GM20000 (cell line): ENCODE results near the gene SPINT2.

ENCODE experiments used
- DNase-seq: peaks from one replicate; pipeline ENCODE4 v3.0.0; 2012; ENCODE audit warnings: low spot score
- TF ChIP-seq, protein P1 (sequence below): IDR thresholded peaks from 2 replicates; pipeline ENCODE4 v1.5.1; 2012; ENCODE audit warnings: mild to moderate bottlenecking, control low read depth; ENCODE audit errors: extremely low read depth, missing control alignments

The SPINT2 gene

DNA sequence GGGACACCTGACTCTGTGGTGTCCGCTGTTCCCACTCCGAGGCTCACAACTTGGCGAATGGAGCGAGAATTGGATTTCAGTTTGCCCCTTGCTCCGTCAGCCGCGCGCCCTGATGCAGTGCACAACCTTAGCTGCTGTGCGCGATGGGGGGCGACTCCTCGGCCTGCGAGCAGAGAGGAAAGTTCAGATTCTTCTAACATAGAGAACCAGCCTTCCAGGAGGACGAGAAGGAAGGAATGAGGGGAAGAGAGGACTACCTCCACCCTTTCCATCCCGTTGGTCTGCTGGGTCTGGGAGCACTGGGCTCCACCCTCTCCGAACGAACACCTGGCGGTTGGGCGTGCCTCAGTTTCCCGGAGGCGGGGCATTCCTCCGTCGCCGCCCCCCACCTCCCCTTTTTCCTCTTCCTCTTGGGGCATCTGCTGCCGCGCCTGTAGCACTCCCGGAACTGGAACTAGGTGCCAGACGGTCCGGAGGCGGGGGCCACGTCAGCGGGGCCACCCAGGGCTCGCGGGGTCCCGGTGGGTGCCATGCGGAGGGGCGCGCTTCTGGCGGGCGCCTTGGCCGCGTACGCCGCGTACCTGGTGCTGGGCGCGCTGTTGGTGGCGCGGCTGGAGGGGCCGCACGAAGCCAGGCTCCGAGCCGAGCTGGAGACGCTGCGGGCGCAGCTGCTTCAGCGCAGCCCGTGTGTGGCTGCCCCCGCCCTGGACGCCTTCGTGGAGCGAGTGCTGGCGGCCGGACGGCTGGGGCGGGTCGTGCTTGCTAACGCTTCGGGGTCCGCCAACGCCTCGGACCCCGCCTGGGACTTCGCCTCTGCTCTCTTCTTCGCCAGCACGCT lies 55.3 kb downstream of the SPINT2 start, which contains the start of gene KCNK6:
Gene KCNK6, plus strand, starts transcription at position 425 of the 838 bp plus-strand sequence. Its CDS starts 106 bp downstream, at position 531.
- DNase-seq, result no peak
- TF ChIP-seq, protein P1, sequence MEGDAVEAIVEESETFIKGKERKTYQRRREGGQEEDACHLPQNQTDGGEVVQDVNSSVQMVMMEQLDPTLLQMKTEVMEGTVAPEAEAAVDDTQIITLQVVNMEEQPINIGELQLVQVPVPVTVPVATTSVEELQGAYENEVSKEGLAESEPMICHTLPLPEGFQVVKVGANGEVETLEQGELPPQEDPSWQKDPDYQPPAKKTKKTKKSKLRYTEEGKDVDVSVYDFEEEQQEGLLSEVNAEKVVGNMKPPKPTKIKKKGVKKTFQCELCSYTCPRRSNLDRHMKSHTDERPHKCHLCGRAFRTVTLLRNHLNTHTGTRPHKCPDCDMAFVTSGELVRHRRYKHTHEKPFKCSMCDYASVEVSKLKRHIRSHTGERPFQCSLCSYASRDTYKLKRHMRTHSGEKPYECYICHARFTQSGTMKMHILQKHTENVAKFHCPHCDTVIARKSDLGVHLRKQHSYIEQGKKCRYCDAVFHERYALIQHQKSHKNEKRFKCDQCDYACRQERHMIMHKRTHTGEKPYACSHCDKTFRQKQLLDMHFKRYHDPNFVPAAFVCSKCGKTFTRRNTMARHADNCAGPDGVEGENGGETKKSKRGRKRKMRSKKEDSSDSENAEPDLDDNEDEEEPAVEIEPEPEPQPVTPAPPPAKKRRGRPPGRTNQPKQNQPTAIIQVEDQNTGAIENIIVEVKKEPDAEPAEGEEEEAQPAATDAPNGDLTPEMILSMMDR, result no peak

DNA sequence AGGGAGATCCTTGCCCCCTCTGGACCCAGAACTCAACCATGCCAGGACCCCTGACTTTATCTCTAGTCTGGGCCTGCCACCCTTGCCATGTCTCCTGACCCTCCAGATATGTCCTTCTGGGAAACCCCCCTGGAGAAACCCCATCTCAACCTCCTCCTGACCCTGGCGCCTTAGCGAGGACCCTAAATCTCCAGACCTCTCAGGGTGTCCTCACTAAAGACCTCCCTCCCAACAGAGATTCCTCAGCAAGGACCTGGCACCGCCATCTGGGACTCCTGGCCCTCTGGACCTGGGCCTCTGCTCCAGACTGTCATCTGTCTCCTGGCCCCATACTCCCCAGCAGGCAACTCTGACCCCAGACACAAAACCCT lies 56.6 kb downstream of the SPINT2 start:
- TF ChIP-seq, protein P1, result no peak
- DNase-seq, result no peak

DNA sequence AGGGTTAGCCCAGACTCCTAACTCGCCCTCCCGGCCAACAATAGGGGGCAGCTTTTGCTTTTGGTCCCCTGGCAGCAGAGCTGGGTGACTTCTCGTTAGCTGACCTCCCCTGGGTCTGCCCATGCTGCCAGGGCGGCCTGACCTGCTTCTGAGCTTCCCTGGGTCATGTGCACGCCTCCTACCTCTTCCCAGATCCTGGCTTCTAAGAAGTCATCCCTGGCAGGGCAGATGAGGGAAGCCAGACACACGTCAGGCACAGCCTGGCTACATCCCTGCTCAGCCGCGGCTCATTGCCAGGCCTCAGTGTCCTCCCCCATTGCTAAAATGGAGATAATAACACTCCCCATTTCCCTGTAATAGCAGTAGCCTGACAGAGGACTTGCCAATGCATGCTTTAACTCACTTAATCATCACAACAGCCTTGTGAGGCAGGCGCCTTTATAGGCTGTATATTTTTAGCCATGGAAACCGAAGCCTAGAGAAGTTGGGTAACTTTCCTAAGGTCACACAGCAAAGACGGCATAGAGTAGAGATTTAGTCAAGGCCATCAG lies 57.3 kb downstream of the SPINT2 start:
- TF ChIP-seq, protein P1, result no peak
- no peak for DNase-seq

DNA sequence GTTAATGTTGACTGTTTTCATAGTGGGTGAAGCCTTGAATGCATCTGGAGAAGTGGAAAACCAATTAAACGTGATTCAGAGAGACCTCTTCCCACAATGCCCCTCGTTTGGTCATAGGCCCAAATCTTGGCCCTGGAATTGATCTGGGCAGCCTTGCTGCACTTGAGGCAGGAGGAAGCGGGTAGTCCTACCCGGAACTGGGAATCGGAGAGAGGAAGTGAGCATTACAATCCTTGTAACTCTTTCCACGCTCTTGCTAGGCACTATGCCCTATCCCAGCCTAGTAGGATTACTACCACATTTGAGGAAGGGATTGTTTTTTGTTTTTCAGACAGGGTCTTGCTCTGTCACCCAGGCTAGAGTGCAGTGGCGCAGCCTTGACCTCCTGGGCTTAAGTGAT lies 58.9 kb downstream of the SPINT2 start:
- DNase-seq, result no peak
- TF ChIP-seq, protein P1, result no peak

DNA sequence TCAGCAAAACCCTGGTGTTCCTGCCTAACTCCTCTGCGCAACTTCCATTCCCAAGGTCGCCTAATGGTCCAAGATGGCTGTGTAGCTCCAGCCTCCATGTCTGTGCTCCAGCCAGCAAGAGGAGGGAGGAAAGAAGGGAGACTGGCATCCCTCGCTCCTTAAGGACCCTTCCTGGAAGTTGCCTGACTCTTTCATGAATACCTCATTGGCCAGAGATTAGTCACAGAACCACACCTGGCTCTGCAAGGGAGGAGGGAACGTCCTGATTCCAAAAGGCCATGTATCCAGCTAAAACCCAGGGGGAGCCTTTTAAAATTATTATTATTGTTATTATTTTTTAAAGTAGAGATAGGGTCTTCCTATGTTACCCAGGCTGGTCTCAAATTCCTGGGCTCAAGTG lies 60.1 kb downstream of the SPINT2 start:
- DNase-seq, result no peak
- TF ChIP-seq, protein P1, result no peak

DNA sequence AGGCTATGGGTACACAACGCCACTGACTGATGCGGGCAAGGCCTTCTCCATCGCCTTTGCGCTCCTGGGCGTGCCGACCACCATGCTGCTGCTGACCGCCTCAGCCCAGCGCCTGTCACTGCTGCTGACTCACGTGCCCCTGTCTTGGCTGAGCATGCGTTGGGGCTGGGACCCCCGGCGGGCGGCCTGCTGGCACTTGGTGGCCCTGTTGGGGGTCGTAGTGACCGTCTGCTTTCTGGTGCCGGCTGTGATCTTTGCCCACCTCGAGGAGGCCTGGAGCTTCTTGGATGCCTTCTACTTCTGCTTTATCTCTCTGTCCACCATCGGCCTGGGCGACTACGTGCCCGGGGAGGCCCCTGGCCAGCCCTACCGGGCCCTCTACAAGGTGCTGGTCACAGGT lies 62.2 kb downstream of the SPINT2 start:
- TF ChIP-seq, protein P1, result no peak
- no peak for DNase-seq

DNA sequence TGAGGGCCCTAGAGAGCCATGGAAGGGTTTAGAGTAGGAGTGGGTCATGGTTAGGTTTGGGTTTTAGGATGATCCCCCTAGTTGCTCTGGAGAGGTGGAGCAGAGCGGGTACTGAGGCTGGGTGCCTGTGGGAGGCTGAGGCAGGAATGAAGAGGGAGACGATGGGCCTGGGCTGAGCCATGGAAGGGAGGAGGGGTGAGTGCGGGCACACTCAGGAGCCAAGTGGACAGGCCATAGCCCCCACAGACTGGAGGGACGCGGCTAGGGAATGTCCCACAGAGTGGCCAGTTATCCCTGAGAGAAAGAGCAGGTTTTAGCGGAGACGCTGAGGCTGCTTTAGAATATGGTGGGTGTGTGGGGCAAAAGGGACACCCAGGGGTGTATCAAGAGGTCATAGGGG lies 65.3 kb downstream of the SPINT2 start:
- TF ChIP-seq, protein P1, result no peak

More for the DNA sequence above, 65.3 kb downstream of the SPINT2 start:
- DNase-seq, result no peak
